ENCODE data around the gene NTF4.
"Not testable (repeated sequence)": the region's sequence is repeated elsewhere in the genome, so short reads cannot be mapped to it uniquely, and the experiment has no call there.

NTF4 gene

GRCh38 chr19:49019242-49019932 lies 45.2 kb downstream of the NTF4 start:
- DNase-seq = no peak

GRCh38 chr19:49018388-49019241 lies 46.0 kb downstream of the NTF4 start:
- DNase-seq = not testable (repeated sequence)

- DNase-seq = peak; percentile 17
Observed at GRCh38 chr19:49017666-49018351, 46.8 kb downstream of the NTF4 start.

GRCh38 chr19:49017041-49017665 lies 47.5 kb downstream of the NTF4 start, which contains the start of gene LHB:
Gene LHB, minus strand, starts transcription at chr19:49017091. Its CDS starts 10 bp downstream, at chr19:49017081.
- DNase-seq = no peak

- no peak for DNase-seq
Observed at GRCh38 chr19:49016067-49016839, 48.4 kb downstream of the NTF4 start.

- DNase-seq = no peak
Observed at GRCh38 chr19:49014870-49015255, 49.8 kb downstream of the NTF4 start.

GRCh38 chr19:49014123-49014869 lies 50.3 kb downstream of the NTF4 start:
- DNase-seq = no peak

- no peak for DNase-seq
Observed at GRCh38 chr19:49011194-49011593, 53.4 kb downstream of the NTF4 start.

Data from DMS79 (cell line).